HG02973 (cell line): ENCODE measurements around the gene CIB4.

Source experiments
- ATAC-seq: cut with Tn5 transposase; IDR thresholded peaks from one replicate; pipeline ENCODE4 v1.9.1; 2021; ENCODE audit warnings: moderate library complexity; ENCODE audit not compliant: unreplicated experiment

CIB4 gene

DNA sequence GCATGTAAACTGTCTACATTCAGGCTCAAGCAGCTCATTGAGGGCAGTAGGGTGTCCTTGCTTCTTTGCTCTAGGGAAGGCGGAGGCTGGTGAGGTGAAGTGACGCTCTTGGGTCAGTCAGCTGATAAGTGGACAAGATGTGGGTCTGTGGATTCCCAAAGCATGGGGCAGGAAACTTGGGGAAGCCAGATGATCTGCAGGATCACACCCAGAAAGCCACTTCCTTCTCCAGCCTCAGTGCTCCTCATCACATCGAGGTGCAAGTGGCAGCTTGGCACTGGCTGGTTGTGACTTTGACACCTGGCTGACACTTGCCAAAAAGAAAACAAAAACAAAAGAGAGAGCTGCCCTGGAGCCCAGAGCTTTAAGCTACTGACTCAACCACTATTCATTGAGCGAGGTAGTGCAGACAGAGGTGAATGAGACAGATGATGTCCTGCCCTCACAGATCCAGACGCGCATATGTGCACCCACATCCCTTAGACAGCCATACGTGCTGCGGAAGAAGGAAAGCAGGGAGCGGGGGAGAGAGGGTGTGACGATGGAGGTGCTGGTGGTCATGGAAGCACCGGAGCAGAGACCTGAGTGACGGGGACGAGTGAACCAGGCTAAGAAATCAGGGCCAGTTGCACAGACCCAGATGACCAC, 3.1 kb upstream of the CIB4 start:
- ATAC-seq = no peak

DNA sequence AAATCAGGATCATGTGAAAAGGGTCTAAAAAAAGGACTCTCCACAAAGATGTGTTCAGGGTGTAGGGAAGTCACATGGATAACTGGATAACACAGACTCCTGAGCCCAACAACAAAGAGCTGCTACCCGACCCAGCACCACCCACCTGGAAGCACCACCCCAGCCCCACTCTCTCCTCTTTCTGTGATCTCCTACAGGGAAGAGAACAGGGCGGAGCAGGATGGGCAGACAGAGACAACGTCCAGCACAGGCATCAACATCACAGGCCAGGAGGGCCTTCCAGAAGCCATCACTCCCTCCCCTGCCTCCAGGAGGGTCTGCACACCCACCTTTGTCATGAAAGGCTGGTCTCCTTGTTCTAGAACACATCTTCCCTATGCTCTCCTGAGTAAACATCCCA, 1.3 kb upstream of the CIB4 start:
- ATAC-seq = no peak

DNA sequence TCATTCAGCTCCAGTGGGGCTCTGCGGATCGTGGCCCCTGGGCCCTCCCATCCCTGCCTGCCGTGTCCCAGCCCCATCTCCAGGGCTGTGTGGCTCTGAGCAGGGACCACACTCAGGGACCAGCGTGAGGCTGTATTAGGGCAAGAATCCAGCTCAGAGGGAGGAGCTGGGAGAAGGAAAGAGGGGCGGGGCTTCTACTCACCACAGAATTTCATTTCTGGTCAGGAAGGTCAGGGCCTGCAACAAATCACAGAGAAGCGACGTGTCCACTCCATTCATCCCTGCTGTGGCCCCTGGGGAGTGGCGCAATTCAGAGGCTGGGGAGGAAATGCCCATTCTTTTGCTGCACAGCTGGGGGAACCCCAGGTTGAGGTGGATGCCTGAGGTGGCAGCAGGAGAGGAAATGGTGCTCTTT, 828 bp downstream of the CIB4 start:
- ATAC-seq = no peak

DNA sequence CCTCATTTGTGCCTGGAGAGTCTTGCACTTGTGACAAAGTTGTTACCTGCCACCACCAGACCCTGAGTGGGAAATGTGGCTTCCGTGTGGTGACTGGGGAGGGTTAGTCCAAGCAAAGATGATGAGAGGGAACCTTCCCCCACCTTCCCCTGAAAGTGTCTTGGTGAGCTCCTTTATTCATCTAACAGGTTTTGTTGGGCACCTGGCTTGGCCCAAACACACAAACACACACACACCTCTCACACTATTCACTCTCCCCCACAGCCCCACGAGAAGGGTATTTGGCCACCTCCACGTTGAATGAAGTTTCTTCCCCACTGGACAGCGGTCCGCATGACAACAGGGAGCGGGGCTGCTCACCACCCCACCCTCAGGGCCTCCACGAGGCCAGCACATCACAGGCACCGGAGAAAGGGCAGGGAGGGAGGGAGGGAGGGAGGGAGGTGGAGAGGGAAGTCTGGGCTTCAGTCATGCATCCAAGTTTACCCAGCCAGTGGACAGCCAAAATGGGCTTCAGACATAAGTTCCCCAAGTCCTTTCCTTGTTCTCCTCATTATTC, 1.4 kb downstream of the CIB4 start:
- ATAC-seq = no peak

DNA sequence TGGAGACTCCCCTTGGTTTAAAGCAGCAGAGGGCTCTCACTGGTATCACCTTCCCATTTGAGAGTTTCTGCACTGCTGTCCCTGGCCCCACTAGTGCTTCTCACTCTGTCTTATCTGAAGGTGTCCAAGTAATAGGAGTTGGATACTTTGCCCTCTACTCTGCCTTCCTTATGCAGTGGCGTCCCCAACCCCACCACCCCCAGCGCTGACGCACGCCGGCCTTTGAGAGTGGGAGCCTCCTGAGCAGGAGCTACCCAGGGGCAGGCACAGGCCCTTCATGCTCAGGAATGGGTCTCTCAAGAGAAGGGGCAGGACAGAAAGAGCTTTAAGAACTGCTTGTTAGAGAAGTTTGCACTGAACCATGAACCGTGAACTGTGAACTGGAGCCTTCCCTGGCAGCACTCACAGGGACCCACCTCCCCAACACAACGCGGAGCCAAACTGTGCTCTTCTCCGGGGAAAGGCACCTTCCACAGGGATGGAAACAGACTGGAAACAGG, 3.3 kb downstream of the CIB4 start:
- no peak for ATAC-seq

DNA sequence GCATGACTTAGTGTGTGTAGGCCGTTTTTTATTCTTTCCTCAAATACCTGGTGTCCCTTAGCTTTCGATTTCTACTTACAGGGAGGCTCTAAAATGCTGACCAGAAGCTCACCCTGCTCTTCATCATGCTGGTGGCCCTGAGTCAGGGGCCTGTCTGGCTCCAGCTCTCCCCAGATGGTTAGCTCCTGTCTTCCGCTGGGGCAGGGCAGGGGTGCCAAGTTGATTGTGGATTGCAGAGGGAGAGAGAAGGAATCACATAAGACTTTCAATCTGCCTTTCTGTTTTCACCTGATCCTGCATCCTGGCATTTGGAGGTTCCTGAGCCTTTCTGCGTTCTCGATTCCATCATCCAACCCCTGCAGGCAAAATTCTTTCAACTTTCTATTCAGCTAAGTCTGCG, 4.2 kb downstream of the CIB4 start:
- no peak for ATAC-seq

DNA sequence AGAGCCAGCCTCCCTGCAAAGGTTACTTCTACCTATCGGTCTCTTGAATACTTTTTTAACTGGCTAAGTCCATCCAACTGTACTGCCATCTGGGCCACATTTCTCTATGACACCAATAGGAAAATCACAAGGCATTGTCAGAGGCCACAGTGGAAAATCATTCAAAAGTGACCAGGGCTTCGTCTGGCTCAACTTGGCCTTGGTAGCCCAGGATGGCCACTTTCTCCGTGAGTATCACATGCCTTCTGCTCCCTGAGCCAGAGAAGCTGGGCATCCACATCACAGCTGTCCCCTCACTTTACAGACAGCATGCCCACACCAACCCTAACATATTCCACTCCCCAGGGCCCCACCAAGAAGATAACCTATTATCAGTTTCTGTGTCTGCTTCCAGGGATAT, 5.8 kb downstream of the CIB4 start:
- no peak for ATAC-seq

DNA sequence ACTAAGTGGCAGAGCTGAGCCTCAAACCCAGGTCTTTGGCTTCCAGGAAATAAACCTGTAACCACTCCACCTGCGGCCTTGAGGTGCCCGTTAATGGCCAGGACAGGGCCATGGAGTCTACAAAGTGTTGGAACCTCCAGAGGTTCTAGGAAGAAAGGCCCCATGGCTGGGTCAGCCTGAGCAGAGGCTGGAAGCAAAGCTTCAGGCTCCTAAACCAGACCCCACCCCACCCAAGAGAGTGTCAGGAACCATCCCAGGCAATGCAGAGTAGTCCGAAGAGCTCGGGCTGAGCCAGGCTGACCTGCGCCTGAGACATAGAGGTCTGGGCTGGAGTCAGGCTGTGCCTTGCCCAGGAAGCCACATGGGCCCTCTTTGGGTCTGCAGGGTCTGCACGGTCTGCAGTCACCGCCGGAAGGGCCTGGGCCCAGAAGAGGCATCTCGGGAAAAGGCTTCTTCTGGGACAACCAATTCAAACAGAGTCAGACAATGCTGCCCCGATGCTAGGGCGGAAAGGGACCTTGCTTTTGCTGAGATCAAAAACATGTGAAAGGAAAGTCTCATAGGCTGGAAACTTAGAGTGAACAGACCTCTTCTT, 6.4 kb downstream of the CIB4 start:
- ATAC-seq = no peak

DNA sequence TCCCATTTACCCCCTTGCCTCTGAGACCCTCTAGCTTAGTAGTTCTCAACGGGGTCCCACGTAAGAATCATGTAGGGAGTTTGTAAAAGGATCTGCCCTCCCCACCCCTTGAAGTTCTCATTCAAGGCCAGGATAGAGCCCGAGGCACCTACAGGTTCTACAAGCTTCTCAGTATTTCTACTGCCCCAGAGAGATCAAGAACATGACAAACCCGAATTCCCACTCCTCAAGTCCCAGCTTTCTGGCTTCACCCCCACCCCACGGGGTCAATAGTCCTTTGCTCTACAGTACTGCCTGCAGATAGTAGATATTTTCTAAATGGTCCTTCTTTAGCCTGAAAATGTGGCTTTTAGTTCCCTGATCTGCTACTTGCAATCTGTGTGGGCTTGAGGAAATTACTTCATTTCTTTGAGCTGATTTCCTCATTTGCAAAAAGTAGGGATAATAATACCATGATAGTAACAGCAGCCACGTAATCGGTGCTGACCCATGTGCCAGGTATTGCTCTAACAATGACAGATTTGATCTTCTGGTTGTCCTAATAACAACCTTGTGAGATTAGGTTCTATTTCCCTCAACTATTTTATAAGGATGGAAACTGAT, 7.1 kb downstream of the CIB4 start:
- no peak for ATAC-seq

DNA sequence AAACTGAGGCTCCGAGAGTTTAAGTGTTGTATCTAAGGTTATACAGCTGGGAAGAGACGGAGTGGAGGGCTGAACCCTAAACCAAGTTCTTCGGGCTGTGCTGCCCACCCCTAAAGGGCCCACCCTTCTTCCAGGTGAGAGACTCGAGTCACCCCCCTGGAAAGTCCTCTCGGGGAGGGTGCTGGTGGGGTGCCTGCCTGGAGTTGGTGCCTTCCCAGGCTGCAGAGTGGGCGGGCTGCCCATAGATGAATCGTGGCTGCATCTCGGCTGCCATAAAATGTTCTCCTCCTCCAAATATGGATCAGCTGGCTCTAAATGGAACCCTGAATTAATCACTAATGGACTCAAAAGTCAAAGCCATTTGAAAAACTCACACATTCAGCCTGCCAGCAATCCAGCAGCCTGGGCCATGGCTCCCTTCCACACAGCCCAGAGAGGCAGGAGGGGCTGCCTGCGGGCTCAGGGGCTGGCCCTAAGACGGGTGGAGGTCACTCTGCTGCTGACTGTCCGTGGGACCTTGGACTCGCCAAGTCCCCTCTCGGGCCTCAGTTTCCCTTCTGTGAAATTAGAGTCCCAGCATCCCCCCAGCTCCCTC, 7.7 kb downstream of the CIB4 start:
- no peak for ATAC-seq

DNA sequence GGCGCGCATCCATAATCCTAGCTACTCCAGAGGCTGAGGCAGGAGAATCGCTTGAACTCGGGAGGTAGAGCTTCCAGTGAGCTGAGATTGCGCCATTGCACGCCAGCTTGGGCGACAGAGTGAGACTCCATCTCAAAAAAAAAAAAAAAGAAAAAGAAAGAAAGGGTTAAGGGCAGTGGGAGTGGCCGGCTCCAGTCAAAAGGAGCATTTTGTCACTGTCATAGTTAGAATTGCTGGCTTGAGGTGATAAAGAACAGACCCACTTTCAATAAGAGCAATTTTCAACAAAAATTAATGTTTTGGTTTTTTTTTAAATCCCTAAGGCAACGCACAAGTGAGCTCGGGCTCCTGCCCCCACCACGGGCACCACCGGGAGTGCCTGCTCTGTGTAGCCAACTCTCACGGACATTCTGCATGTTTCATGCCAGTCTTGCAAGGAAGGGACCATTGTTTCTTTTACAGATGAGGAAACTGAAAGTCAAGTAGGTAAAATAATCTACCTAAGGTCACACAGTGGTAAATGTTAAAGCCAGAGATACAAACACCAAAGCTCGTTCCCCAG, 8.5 kb downstream of the CIB4 start:
- ATAC-seq = no peak

DNA sequence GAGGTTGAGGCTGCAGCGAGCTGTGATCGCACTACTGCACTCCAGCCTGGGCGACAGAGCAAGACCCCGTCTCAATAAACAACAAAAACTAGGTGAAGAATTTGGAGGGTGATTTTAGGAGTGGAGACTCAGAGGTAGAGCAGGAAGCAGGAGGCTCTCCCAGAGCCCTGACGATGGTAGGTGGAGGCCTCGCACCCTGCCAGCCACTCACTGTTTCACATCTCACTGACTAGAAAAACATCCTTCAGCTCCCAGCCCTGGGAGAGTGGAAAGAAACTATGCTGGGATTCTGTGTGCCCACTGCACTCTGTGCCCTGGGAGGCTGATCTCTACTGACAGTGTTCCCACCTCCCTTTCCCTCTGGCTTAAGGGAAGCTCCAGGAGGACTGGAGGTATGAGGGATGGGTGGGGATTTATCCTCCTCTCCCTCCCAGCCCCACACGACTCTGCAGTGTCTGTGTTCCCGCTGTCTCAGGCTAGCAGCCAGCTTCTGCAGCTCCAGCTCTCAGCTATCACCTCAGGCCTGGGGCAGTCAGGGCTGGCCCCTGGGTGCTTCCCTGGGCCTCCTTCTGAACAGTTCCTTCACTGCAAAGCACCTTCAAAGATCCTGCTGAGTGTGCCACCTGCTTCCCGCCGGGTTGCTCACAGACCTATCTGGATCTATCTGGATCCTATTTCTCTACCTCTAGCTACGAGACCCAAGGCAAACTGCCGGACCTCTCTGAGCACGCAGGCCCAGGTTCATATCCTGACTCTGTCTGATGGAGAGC, 9.6 kb downstream of the CIB4 start:
- no peak for ATAC-seq

DNA sequence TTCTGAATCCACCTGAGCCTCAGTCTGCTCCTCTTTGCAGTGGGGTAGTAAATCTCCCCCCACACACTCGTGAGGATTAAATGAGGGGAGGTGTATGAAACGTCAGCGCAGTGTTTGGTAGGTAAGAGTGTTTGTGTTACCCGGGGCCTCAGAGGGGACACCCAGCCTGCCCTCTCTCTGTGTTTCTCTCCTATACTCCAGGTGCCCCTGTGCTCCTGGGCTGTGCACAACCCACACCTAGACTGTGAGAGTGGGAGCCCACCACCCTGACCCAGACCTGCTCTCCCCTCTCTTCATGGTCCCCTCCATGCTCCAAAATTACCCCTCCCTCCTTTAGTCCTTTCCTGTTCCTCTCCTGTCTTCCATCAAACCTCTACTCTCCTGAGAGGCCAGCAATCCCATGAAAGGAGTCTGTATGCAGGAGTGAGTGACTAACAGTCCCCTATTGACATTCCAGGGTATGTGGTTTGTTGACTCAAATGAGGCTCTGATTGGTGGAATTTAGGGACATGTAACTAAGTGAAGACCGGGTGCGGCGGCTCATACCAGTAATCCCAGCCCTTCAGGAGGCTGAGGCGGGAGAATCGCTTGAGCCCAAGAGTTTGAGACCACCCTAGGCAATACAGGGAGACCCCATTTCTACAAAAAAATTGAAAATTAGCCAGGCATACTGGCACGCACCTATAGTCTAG, 10.4 kb downstream of the CIB4 start:
- no peak for ATAC-seq

DNA sequence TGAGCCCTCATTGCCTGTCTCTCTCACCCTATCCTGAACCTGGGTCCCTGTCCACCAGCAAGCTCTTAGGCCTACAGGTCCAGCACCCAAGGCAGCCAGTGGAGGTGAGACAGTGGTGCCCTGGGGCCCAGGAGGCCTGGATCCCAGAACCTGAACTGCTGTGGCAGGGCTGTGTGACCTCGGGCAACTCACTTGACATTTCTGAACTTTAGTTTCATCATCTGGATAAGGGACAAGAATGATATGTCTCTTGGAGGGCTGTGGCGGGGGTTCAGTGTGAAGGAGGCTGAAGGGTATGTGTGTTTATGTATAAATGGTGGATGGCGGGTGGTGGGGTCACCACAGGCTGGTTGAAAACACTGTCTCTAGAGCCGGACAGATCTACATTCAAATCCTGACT, 10.9 kb downstream of the CIB4 start:
- ATAC-seq = no peak

DNA sequence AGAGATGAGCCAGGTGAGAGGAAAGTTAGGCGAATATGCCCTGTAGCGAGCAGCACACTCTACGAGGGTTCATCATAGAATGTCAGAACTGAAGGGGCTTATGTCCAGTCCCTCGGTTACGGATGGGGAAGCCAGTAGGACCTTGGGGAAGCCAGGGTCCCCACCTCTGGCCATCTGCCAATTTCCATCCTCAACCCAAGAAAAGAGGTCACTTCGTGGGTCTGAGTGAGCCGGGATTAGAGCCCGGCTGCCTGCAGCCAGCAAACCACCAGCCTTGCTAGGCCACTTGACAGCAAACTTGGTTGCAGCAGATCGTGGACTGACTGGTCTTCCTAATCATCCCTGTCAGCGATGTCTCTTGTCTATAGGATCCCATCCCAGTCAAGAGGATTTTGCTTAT, 11.4 kb downstream of the CIB4 start:
- no peak for ATAC-seq

DNA sequence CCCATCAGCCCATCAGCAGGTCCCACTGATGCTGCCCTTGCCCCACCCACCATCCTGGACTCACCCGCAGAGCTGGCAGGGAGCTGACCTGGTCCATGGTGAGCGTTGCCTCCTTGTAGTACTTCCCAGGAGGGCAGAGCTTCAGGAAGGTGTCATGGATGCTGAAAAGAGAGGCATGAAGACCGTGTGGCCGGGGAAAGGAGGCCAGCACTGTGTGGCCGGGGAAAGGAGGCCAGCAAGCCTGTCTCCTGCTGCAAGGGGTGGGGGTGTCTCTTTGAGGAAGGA, 11.9 kb downstream of the CIB4 start:
- no peak for ATAC-seq

DNA sequence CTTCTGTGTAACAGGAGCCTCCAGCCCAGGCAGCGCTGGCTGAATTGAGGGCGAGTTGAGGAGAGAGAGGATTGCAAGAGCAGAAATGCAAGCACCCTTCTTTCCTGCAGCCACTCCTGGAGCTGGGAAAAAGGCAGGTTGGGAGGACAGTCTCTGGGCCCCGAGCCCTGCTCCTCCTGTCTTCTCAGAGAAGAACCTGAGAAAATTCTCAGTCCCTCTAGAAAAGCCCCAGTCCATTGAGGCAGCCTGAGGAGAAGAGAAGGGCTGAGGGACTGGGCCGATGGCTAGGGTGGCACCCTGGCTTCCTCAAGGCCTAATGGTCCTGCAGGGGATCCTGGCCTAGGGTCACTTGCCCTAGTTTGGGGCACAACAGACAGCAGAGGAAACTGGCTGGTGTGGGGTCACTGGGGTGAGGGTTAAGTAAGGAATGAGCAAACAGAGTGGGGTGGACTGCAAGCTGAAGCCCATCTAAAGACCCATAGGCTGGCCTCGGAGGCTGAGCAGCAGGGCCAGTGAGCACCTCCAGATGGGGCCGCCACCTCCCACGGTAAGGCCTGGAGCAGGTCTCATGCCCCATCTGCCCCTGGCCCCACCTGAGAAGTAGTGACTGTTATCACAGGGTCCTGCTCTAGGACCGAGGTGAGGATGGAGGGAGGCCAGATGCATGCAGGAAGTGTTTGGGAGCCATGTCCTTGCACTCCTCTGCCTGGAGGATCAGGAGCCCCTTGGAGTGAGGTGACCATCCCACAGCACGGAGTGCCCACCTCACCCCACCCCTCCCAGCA, 12.4 kb downstream of the CIB4 start:
- ATAC-seq = no peak

DNA sequence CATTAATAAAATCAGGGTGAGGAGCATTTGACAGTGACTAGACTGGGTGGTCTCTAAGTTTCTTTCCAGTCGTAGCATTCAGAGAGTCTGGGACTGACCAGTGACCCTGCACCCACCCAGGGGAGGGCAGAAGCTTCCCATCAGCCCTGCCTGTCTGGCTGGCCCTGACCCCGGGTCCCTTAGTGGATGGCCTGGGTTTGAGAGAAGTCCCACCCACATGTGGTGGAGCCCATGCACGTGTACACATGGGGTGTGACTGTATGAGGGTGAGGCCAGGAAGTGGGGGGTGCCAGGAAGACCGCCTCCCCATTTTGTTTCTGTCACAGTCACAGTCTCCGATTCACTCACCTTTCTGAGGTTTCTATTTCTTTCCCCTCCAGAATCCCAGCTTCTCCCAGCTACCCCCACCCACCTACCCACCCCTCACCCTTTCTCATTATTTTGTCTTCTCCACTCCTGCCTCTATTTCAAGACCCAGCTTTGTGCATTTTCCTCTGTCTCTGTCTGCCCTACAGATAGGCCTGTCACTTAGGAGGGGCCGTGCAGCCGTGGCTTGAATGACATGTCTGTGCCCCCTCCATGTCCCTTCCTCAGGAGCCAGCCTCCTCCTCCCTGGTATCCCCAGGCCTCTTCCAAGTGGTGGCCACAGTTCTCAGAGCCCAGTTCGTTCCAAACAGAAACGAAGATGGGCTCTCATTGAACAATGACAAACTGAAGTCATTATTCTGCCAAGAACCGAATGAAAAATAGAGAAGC, 13.6 kb downstream of the CIB4 start:
- ATAC-seq = no peak

DNA sequence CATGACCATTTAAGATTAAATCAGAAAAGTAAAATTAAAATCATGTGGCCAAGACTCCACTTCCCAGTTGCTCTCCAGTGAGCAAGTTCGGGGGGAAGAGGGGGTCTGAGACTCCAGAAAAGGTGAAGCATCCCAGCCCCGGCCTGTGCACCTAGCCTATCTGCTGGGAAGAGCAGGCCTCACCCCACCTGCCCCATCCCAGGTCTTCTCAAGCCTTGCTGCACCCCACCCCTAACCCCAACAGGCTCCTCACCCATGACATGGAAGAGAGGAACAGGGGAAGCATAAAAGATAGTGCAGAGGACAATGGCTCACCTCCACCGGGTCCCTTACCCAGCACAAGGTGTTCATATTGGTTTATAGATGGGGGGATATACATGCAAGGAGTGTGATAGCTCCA, 14.6 kb downstream of the CIB4 start:
- ATAC-seq = no peak
